Measurements from ENCODE around the gene KRT81. TPM values are rescaled to one million over a fixed set of nuclear protein-coding genes. Genes with fewer than 3 reads are reported as not detected.
"Not testable (repeated sequence)": the region's sequence is repeated elsewhere in the genome, so short reads cannot be mapped to it uniquely, and the experiment has no call there.

The KRT81 gene
- total RNA-seq, 1 donor from 2014 or later = not detected

DNA sequence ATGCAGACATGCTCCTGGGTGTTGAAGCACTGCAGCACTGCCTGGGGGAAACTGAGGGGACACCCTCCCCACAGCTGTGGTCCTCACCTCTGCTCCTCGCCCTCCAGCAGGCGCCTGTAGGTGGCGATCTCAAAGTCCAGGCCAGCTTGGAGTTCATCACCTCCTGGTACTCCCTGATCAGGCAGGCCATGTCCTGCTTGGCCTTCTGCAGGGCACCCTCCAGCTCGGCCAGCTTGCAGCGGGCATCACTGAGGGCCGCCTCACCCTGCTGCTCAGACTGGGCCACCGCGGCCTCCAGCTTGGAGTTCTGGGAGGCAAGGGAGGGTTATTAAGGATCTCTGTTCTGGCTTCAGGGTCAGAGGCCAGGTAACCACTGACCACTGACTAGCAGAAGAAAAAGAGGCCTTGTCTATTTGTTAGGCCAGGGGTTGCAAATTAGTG lies 39.1 kb downstream of the KRT81 start:
- H3K4me1 ChIP-seq = peaks cover 10% of the 10 kb centered on the region
- H3K27ac ChIP-seq; ATAC-seq; H3K9me3 ChIP-seq; H3K4me3 ChIP-seq; DNase-seq; intact Hi-C loops (cut with DNase I); H3K36me3 ChIP-seq: not testable (repeated sequence)
- peaks cover 26% of the 10 kb centered on the region for H3K27me3 ChIP-seq
- TF ChIP-seq, protein P1, sequence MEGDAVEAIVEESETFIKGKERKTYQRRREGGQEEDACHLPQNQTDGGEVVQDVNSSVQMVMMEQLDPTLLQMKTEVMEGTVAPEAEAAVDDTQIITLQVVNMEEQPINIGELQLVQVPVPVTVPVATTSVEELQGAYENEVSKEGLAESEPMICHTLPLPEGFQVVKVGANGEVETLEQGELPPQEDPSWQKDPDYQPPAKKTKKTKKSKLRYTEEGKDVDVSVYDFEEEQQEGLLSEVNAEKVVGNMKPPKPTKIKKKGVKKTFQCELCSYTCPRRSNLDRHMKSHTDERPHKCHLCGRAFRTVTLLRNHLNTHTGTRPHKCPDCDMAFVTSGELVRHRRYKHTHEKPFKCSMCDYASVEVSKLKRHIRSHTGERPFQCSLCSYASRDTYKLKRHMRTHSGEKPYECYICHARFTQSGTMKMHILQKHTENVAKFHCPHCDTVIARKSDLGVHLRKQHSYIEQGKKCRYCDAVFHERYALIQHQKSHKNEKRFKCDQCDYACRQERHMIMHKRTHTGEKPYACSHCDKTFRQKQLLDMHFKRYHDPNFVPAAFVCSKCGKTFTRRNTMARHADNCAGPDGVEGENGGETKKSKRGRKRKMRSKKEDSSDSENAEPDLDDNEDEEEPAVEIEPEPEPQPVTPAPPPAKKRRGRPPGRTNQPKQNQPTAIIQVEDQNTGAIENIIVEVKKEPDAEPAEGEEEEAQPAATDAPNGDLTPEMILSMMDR (IDR thresholded peaks at IDR 0.05) = peak; percentile 23

DNA sequence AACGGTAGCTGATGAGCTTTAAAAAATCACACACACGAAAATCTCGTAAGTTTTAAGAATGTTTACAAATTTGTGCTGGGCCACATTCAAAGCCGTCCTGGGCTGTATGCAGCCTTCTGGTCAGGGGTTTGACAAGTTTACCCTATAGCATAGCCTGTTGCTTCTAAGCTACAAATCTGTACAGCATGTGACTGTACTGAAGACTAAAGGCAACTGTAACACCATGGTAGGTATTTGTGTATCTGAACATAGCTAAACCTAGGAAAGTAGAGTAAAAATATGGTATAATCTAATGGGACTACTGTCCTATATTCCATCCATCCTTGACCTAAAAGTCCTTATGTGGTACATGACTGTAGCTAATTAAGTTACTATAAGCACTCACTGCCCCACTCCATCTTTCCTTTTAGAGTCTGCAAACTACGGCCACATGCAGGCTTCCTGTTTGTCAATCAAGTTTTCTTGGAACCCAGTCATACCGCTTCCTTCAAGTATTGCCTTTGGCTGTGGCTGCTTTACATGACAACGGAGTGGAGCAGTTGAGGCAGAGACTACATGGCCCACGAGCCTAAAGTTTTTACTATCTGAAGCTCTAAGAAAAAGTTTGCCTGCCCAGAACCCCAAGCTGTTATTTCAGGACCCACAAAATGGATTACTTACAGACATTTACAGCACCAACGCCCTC lies 39.8 kb downstream of the KRT81 start:
- Histone ChIP-seq H3K27me3 (peaks cover 19% of the 10 kb centered on the region), H3K4me3 (no peak overlapping the region), H3K9me3 (no peaks in the 10 kb centered on the region), H3K4me1 (peaks cover 13% of the 10 kb centered on the region), H3K27ac (no peak overlapping the region), H3K36me3 (no peaks in the 10 kb centered on the region)
- DNase-seq (no peak), ATAC-seq (no peak)
- TF ChIP-seq, protein P1 (IDR thresholded peaks at IDR 0.05) = no peak
- intact Hi-C loops (cut with DNase I) = no loop called here

DNA sequence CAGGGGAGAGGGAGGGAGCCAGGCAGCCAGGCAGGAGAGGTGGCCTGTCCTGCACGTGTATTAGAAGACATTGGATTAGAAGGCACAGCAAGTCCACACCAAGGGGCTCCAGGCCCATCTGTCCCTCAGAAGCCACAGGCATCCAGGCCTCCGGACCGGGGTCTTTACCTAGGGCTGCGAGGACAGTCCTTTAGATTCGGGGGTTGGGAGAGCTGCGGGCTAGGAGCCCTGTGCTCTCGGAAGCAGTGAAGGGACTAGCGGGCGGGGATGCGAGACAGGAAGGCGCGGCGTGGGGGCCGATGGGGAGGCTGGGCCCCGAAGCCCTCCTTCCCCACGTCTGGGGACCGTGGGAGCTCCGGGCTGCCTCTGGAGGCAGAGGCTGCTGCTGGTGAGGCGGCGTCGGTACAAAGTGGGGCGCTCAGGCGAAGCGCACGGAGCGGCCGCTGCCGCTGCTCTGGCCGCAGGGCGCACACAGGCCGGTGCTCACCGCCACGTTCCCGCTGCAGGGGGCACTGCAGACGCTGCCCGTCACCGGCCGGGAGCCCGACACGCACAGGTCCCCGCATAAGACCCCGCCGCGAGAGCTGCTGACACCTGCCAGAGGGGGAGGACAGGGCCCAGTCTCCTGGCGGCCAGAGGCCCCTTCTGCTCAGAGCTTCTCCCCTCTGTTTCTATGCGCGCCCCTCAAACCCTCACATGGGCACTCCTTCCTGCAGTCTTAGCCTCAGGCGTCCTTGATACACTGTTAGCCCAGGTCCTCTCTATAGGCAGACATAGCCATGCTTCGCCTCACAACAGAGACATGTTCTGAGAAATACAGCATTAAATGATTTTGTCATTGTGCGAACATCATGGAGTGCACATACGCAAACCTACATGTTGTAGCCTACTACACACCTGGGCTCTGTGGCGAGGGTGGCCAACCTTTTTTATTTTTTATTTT lies 41.0 kb downstream of the KRT81 start:
- intact Hi-C loops (cut with DNase I) = no loop called here
- H3K27me3 ChIP-seq = peaks cover 15% of the 10 kb centered on the region

DNA sequence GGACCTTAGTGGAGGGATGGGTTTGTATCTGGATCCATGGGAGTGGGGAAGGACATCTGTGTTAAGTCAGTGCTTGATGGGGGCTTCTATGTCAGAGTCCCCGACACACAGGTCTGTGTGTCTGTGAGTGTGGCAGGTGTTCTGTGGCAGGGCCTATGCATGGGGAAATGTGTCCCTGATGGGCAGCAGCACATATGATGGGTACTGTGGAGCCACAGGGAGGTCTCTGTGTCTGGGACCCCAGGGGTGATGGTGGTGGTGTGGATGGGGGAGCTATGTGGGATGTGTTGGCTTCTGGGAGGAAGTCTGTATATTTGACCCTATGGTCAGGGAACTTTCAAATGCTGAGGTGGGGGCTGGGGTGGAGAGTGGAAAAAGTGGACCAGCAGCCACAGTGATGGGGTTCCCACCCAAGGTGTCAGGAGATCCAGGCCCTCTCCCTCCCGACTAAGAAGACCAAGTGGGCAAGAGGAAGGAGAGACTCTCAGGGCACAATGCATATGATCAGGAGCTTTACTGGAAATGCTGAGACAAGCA lies 41.8 kb downstream of the KRT81 start:
- DNase-seq (no peak), ATAC-seq (no peak)
- Histone ChIP-seq H3K4me3 (no peak overlapping the region), H3K27me3 (peaks cover 15% of the 10 kb centered on the region), H3K27ac (peak overlapping the region; percentile 36), H3K4me1 (peaks cover 14% of the 10 kb centered on the region), H3K9me3 (no peaks in the 10 kb centered on the region), H3K36me3 (no peaks in the 10 kb centered on the region)
- TF ChIP-seq, protein P1 (IDR thresholded peaks at IDR 0.05) = no peak
- intact Hi-C loops (cut with DNase I) = no loop called here

More for the DNA sequence above, 41.0 kb downstream of the KRT81 start:
- ATAC-seq (no peak), DNase-seq (no peak)
- H3K4me1 ChIP-seq = peaks cover 13% of the 10 kb centered on the region
- no peaks in the 10 kb centered on the region for H3K36me3 ChIP-seq
- H3K9me3 ChIP-seq = no peaks in the 10 kb centered on the region
- no peak overlapping the region for H3K4me3 ChIP-seq
- H3K27ac ChIP-seq = no peak overlapping the region
- TF ChIP-seq, protein P1 (IDR thresholded peaks at IDR 0.05) = no peak

DNA sequence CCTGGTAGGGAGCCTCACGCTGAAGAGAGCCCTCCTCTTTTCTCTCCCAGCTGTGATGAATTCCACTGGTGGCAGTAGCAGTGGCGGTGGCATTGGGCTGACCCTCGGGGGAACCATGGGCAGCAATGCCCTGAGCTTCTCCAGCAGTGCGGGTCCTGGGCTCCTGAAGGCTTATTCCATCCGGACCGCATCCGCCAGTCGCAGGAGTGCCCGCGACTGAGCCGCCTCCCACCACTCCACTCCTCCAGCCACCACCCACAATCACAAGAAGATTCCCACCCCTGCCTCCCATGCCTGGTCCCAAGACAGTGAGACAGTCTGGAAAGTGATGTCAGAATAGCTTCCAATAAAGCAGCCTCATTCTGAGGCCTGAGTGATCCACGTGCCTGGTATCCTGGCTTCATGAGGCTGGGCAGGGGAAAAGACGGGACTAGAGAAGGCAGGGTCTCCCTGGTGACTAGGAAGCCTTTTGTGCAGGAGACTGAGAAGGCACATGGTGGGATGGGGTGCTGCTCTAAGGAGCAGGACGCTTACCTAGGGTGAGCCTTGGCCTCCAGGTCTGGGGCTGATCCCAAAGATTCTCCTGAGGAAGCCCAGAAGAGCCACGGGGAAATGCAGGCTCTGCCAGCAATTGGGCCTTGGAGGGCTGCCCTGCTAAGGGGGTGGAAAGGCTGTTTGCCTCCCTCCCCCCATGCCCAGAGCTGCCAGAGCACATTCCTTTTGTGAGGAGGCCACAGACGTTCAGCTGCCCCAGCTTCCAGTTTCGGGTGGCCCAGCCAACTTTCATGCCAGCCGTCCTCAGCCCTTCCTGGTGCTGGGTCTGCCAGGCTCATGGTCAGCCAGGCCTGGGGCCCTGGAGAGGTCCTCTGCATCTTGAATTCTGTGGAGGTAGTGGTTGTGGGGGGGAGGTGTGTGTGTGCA lies 42.5 kb downstream of the KRT81 start:
- Histone ChIP-seq H3K9me3 (no peaks in the 10 kb centered on the region), H3K27me3 (peaks cover 15% of the 10 kb centered on the region), H3K36me3 (no peaks in the 10 kb centered on the region), H3K4me1 (peaks cover 22% of the 10 kb centered on the region), H3K27ac (peak overlapping the region; percentile 36), H3K4me3 (no peak overlapping the region)
- DNase-seq (peak; percentile 81), ATAC-seq (peak; percentile 41)
- intact Hi-C loops (cut with DNase I) = no loop called here
- TF ChIP-seq, protein P1 (IDR thresholded peaks at IDR 0.05) = no peak
